ENCODE data around the gene ANKRD33B.

GRCh38 chr5:10623305-10623910, 59.5 kb downstream of the ANKRD33B start:
- TF ChIP-seq, protein P1, sequence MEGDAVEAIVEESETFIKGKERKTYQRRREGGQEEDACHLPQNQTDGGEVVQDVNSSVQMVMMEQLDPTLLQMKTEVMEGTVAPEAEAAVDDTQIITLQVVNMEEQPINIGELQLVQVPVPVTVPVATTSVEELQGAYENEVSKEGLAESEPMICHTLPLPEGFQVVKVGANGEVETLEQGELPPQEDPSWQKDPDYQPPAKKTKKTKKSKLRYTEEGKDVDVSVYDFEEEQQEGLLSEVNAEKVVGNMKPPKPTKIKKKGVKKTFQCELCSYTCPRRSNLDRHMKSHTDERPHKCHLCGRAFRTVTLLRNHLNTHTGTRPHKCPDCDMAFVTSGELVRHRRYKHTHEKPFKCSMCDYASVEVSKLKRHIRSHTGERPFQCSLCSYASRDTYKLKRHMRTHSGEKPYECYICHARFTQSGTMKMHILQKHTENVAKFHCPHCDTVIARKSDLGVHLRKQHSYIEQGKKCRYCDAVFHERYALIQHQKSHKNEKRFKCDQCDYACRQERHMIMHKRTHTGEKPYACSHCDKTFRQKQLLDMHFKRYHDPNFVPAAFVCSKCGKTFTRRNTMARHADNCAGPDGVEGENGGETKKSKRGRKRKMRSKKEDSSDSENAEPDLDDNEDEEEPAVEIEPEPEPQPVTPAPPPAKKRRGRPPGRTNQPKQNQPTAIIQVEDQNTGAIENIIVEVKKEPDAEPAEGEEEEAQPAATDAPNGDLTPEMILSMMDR (conservative IDR thresholded peaks at IDR 0.05; ENCODE audit: low read depth, low read length), result no peak
- no peak for TF ChIP-seq EZH2 (IDR thresholded peaks at IDR 0.05; ENCODE audit: borderline replicate concordance, low read depth, low read length, poor library complexity, severe bottlenecking)

Data from A673 (cell line).